Fibroblast of upper back skin (primary cell): ENCODE measurements around the gene FGF19.
"Not testable (repeated sequence)": the region's sequence is repeated elsewhere in the genome, so short reads cannot be mapped to it uniquely, and the experiment has no call there.

ENCODE experiments used
- DNase-seq: peaks from one replicate; pipeline ENCODE4 v3.0.0-alpha.2; 2013

The FGF19 gene

GRCh38 chr11:69716891-69717747 is 13.3 kb upstream of the FGF19 start:
- no peak for DNase-seq

DNA sequence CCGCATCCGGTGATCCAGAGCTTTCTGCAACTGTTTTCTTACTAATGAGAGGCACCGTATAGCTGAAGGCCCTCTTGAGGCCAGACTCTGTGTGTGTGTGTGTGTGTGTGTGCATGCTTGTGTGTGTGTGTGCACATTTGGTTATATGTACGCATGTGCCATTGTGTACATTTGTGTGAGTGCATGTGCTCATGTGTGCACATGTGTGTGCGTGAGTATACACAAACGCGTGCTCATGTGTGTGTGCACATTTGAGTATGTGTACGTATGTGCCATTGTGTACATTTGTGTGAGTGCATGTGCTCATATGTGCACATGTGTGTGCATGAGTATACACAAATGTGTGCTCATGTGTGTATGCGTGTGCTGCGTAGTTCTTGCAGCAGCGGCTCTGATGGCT is 12.3 kb upstream of the FGF19 start:
- no peak for DNase-seq

DNA sequence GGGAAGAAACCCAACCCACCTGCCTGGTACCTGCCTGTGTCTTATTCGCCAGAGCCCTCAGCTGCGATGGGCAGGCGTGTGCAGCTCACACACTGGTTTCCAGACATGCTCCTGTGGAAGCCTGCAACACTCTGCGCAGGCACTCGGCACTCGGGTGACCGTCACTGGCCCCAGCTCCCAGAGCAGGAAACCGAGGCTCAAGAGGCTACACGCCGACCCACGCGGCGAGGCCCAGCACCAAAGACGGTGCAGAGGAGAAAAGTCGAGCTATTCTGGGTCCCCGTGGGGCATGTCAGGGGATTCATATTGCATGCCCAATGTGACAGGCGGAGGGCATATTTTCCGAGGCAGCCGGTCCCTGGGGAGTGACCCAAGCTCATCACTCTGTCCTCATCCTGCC is 11.6 kb upstream of the FGF19 start:
- no peak for DNase-seq

GRCh38 chr11:69711822-69712801 is 8.3 kb upstream of the FGF19 start:
- no peak for DNase-seq

- no peak for DNase-seq
Observed at GRCh38 chr11:69708736-69709401, 5.0 kb upstream of the FGF19 start.

DNA sequence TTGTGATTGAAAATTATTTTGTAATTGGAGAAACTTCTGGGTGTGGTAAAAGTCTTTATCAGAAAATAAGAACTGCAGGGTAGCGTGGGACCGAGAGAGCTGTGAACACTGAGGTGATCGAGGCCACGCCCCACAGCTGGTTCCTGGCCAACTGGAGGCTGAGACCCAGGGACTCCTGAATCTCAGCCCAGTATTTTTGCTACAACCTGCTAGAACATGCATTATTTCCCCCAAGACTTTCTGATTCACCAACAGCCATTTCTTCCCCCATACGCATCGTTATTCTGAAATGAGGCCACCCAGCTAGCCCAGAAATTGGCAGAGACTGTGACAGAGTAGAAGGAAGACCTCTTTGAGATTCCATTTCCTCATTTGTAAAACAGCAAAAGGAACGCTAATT is 3.4 kb upstream of the FGF19 start:
- DNase-seq = no peak

GRCh38 chr11:69705901-69706787 is 2.3 kb upstream of the FGF19 start:
- DNase-seq = no peak

DNA sequence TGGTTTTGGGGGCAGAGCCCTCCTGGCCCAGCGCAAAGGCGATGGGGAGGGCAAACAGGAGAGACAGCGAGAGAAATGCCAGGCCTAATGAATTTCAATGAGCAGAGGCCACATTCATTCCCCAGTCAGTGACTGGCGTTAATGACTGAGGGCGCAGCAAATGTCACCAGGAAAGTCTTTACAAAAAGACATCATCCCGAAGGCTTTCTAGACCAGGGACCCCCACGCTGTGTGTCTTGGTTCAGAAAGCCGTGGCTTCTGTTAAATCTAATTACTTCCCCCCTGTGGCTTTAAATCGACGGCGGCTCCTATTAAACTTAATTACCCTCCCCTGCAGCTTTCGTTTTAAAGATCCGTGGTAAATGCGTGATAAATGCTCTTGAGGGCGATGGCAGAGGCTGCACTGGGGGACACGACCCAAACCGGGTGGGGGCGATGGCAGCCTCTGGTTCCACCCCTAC is 1.6 kb upstream of the FGF19 start:
- no peak for DNase-seq

GRCh38 chr11:69704508-69705253 is 859 bp upstream of the FGF19 start:
- no peak for DNase-seq

- DNase-seq = no peak
Observed at GRCh38 chr11:69703453-69703767, 412 bp downstream of the FGF19 start.

DNA sequence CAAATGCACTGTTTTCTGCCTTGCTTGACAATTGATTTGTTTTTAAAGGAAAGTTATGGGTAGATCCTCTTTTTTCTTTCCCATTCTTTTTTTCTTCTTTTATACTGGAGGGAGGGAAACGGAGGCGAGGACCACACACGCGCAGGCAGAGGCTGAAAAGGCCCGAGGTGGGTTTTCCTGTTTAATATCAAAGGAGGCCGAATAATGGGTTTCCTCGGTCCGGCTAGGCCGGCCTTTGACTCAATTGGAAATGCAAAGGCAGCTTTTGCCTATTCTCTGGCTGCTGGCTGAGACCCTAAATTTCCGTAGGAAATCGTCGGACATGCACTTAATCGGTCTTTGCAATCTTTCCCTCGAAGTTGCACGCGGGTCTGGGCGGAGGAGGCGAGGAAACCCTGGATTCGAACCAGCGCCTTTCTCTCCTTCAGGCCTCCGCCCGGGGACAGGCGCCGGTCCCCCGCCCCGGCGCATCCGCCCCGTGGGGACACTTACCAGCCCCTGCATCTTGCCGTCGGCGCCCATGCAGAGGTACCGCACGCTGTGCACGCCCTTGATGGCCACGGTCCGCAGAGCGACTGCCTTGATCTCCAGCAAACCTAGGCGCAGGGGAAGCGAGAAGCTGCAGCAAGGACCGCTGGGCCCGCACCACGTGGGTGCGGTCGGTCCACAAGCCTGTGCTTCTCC is 911 bp downstream of the FGF19 start:
- no peak for DNase-seq

- no peak for DNase-seq
Observed at GRCh38 chr11:69702239-69702691, 1.6 kb downstream of the FGF19 start.

DNA sequence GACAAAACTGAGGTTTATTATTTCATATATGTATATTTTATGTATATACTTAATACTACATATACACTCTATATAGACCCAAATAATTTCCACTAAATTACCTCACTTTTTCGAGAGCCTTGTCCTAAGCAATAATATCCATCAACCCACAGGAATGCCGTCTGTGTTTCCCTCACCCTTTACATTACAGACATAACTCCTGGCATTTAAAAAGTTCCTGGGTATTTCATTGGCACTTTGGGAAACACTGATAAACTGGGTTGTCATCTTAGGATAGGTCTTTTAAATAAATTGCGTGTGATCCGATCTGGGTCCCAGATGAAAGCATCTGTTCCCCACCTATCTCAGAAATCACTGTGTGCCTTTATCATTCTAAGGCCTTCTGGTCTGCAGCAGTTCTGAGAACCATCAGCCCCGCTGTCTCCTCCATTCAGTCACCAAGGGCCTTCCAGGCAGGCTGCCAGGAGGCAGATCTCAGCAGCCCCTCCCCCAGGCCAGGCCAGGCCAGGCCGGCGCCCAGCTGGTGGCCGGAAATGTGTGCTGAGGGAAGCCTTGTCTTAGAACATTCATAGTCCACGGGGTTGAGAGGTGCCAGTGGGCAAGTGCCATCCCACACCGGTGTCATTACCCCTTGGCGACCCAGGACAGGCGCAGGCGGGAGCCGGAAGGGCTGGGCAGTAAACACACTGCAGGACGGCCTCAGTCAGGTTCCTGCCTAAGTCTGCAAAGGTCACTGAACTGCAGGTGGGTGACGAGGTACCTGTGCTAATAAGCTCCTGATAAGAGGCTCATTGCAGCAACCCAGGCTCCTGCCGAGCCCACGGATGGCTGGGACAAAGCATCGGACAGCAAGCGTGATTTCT is 3.3 kb downstream of the FGF19 start:
- DNase-seq = peak; percentile 62

GRCh38 chr11:69699213-69699612 is 4.6 kb downstream of the FGF19 start:
- no peak for DNase-seq

DNA sequence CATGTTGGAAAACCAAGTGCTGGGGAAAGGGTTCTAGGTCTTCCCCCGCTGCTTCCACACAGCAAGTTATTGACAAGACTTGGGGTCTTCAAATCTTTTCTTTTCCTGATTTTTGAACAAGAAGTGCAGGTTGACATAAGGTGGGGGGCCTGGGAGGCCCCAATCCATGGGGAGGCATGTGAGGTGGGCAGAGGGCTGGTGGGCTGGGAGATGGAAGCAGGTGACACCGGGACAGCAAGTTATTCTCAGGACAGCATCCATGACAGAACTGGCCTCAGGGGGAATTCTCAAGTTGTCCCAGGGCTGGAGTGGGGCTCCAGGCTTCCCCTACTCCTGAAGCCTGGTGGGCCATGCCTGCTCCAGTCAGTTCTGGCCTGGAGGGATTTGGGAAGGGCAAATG is 5.5 kb downstream of the FGF19 start:
- no peak for DNase-seq

- DNase-seq = no peak
Observed at GRCh38 chr11:69697861-69698260, 6.0 kb downstream of the FGF19 start.

DNA sequence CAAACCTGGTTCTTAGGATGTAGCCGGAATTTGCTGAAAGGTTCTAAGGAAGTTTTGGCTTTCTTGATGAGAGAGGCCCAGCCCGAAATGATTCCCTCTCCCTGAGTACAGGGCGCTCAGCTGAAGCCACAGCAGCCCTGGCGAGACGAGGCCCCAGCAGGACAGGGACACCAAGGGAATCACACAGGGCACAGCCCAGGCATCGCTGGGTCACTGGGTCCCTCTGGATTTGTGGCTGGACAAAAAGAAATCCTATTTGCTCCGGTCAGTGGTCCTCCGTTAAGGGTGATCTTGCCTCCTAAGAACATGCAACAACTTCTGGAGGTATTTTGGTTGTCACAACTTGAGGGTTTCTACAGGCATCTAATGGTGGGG is 6.4 kb downstream of the FGF19 start:
- no peak for DNase-seq

DNA sequence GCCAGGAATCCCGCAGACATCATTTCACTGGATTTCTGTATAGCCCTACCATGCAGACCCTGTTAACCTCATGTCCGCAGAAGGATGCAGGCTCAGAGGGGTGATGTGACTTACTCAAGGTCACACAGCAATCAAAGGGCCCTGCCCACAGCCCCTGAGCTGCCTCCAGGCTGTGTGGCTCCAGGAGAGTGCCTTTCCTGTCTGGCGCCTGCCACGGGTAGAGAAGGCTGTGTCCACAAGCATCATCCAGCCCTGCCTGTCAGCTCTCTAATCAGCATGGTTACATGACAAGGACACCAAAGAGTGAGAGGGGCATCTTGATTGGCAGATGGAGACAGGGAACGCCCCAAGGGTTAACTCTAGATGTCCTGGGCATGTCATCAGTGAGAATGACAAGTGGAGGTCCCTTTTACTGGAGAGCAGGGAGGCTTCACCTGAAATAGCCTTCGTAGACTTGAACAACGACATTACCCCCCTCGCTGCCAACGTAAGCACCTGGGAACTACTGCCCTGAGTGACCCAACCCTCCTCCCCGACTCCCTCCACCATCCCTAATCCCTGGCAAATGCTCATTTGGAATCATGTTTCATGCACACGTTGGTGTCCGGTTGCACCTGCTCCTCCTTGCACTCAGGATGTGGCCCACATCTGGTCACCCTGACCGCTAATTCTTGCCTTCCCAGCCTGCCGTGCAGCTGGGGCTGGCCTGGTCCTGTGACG is 6.9 kb downstream of the FGF19 start:
- DNase-seq = no peak

DNA sequence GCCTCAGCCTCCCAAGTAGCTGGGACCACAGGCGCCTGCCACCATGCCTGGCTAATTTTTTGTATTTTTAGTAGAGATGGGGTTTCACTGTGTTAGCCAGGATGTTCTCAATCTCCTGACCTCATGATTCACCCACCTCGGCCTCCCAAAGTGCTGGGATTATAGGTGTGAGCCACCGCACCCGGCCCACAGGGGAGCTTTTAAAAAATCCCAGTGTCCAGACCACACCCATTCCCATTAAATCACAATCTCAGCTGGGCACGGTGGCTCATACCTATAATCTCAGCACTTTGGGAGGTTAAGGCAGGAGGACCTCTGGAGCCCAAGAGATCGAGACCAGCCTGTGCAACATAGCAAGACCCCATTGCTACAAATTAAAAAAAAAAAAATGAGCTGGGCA is 7.8 kb downstream of the FGF19 start:
- DNase-seq = not testable (repeated sequence)
